ENCODE results near the gene MANBA.
A peak's percentile ranks its signal among the peaks of the same experiment; 100 is the strongest.
"Not testable (repeated sequence)": the region's sequence is repeated elsewhere in the genome, so short reads cannot be mapped to it uniquely, and the experiment has no call there.

The MANBA gene

GRCh38 chr4:102619021-102619420, 141.7 kb downstream of the MANBA start:
- not testable (repeated sequence) for DNase-seq

GRCh38 chr4:102616636-102617035, 144.1 kb downstream of the MANBA start:
- DNase-seq = no peak

GRCh38 chr4:102614801-102615200, 146.0 kb downstream of the MANBA start:
- DNase-seq = no peak

- DNase-seq = no peak
Measured at GRCh38 chr4:102612824-102613366, 147.9 kb downstream of the MANBA start.

- DNase-seq = no peak
Measured at GRCh38 chr4:102612210-102612609, 148.6 kb downstream of the MANBA start.

- no peak for DNase-seq
Measured at GRCh38 chr4:102610476-102610875, 150.3 kb downstream of the MANBA start.

GRCh38 chr4:102610007-102610406, 150.8 kb downstream of the MANBA start:
- DNase-seq = peak; percentile 15

GRCh38 chr4:102608190-102608589, 152.6 kb downstream of the MANBA start:
- no peak for DNase-seq

GRCh38 chr4:102606846-102607450, 153.8 kb downstream of the MANBA start:
- DNase-seq = no peak

- no peak for DNase-seq
Measured at GRCh38 chr4:102606261-102606660, 154.5 kb downstream of the MANBA start.

- no peak for DNase-seq
Measured at GRCh38 chr4:102604222-102604940, 156.4 kb downstream of the MANBA start.

- no peak for DNase-seq
Measured at GRCh38 chr4:102601586-102602227, 159.1 kb downstream of the MANBA start.

GRCh38 chr4:102600689-102601088, 160.1 kb downstream of the MANBA start:
- no peak for DNase-seq

- no peak for DNase-seq
Measured at GRCh38 chr4:102599886-102600285, 160.9 kb downstream of the MANBA start.

- no peak for DNase-seq
Measured at GRCh38 chr4:102599455-102599854, 161.3 kb downstream of the MANBA start.

- peak; percentile 63 for DNase-seq
Measured at GRCh38 chr4:102598762-102599374, 161.9 kb downstream of the MANBA start.

GRCh38 chr4:102598086-102598761, 162.5 kb downstream of the MANBA start:
- DNase-seq = peak; percentile 13

- no peak for DNase-seq
Measured at GRCh38 chr4:102596532-102596931, 164.2 kb downstream of the MANBA start.

GRCh38 chr4:102594000-102594399, 166.8 kb downstream of the MANBA start:
- no peak for DNase-seq

GRCh38 chr4:102593147-102593546, 167.6 kb downstream of the MANBA start:
- DNase-seq = no peak

- no peak for DNase-seq
Measured at GRCh38 chr4:102592256-102592655, 168.5 kb downstream of the MANBA start.

- DNase-seq = no peak
Measured at GRCh38 chr4:102589743-102590142, 171.0 kb downstream of the MANBA start.

GRCh38 chr4:102586644-102587021, 174.1 kb downstream of the MANBA start:
- DNase-seq = no peak
